ENCODE measurements around the gene P2RX5. TPM values are rescaled to one million over a fixed set of nuclear protein-coding genes. Genes with fewer than 3 reads are reported as not detected.

Gene P2RX5
- total RNA-seq, 4 donors from 2014 or later: 0.54 TPM; not detected in 3

- intact Hi-C loops (cut with DNase I): no loop called here
- Histone ChIP-seq H3K9me3 (no peaks in the 10 kb centered on the region), H3K4me1 (peaks cover 13 to 14% of the 10 kb centered on the region in 2 donors), H3K27ac (peak overlapping the region; percentile 53 to 78 (median 77)), H3K4me3 (replicated peaks in 1 of 3) (peak overlapping the region; percentile 71 to 95 (median 92)), H3K36me3 (peaks cover 0 to 4% of the 10 kb centered on the region in 2 donors), H3K27me3 (no peaks in the 10 kb centered on the region)
- 1 to 6% methylated on average over 13 of the region's 13 CpGs for WGBS, 2 donors
- no peak for DNase-seq
- TF ChIP-seq POLR2A (IDR thresholded peaks at IDR 0.05) (no peak), CTCF (IDR thresholded peaks at IDR 0.05) (no peak)
Observed at GRCh38 chr17:3723188-3723555, 27.2 kb upstream of the P2RX5 start.

- intact Hi-C loops (cut with DNase I): no loop called here
- peak overlapping the region in 1 of 3 donors; percentile 71 for H3K4me3 ChIP-seq (replicated peaks in 1 of 3)
- H3K9me3 ChIP-seq: no peaks in the 10 kb centered on the region
- peaks cover 0 to 8% of the 10 kb centered on the region in 2 donors for H3K36me3 ChIP-seq
- no peak overlapping the region for H3K27ac ChIP-seq
- WGBS, 2 donors: 37 to 42% methylated on average over 6 of the region's 6 CpGs
- no peak for DNase-seq
- H3K27me3 ChIP-seq: no peaks in the 10 kb centered on the region
- TF ChIP-seq CTCF (IDR thresholded peaks at IDR 0.05) (no peak), POLR2A (IDR thresholded peaks at IDR 0.05) (no peak)
- peaks cover 13 to 14% of the 10 kb centered on the region in 2 donors for H3K4me1 ChIP-seq
Observed at GRCh38 chr17:3722716-3723115, 26.8 kb upstream of the P2RX5 start.

GRCh38 chr17:3719265-3719664 lies 23.3 kb upstream of the P2RX5 start:
- DNase-seq: no peak
- Histone ChIP-seq H3K9me3 (no peaks in the 10 kb centered on the region), H3K4me1 (peaks cover 11% of the 10 kb centered on the region in 2 donors), H3K27ac (no peak overlapping the region), H3K27me3 (no peaks in the 10 kb centered on the region), H3K36me3 (peaks cover 12 to 39% of the 10 kb centered on the region in 2 donors), H3K4me3 (replicated peaks in 1 of 3) (no peak overlapping the region)
- intact Hi-C loops (cut with DNase I): no loop called here
- TF ChIP-seq CTCF (IDR thresholded peaks at IDR 0.05): no peak
- no peak for TF ChIP-seq POLR2A (IDR thresholded peaks at IDR 0.05)

- Histone ChIP-seq H3K36me3 (peaks cover 12 to 41% of the 10 kb centered on the region in 2 donors), H3K9me3 (no peaks in the 10 kb centered on the region), H3K27ac (no peak overlapping the region), H3K4me1 (peaks cover 8% of the 10 kb centered on the region in 2 donors), H3K4me3 (replicated peaks in 1 of 3) (no peak overlapping the region), H3K27me3 (no peaks in the 10 kb centered on the region)
- no peak for TF ChIP-seq CTCF (IDR thresholded peaks at IDR 0.05)
- no peak for TF ChIP-seq POLR2A (IDR thresholded peaks at IDR 0.05)
- intact Hi-C loops (cut with DNase I): no loop called here
- 92 to 98% methylated on average over 4 of the region's 4 CpGs for WGBS, 2 donors
- no peak for DNase-seq
Observed at GRCh38 chr17:3718201-3718600, 22.2 kb upstream of the P2RX5 start.

GRCh38 chr17:3715296-3715695 lies 19.3 kb upstream of the P2RX5 start:
- TF ChIP-seq POLR2A (IDR thresholded peaks at IDR 0.05) (no peak), CTCF (IDR thresholded peaks at IDR 0.05) (no peak)
- Histone ChIP-seq H3K36me3 (peaks cover 12 to 41% of the 10 kb centered on the region in 2 donors), H3K4me3 (replicated peaks in 1 of 3) (no peak overlapping the region), H3K9me3 (no peaks in the 10 kb centered on the region), H3K4me1 (no peaks in the 10 kb centered on the region), H3K27me3 (no peaks in the 10 kb centered on the region), H3K27ac (no peak overlapping the region)
- 82 to 95% methylated on average over 8 of the region's 8 CpGs for WGBS, 2 donors
- no peak for DNase-seq
- intact Hi-C loops (cut with DNase I): no loop called here

Measured in thyroid gland (tissue), 4 donors.